HG03378 (cell line): ENCODE data around the gene CKMT2.
"Not testable (repeated sequence)": the region's sequence is repeated elsewhere in the genome, so short reads cannot be mapped to it uniquely, and the experiment has no call there.

Experiments used
- ATAC-seq: cut with Tn5 transposase; IDR thresholded peaks from one replicate; pipeline ENCODE4 v1.9.1; 2021; ENCODE audit warnings: mild to moderate bottlenecking, moderate library complexity; ENCODE audit not compliant: unreplicated experiment

Gene CKMT2

GRCh38 chr5:81249240-81249639 is 16.1 kb downstream of the CKMT2 start:
- ATAC-seq, result no peak

- no peak for ATAC-seq
Observed at GRCh38 chr5:81250004-81250403, 16.9 kb downstream of the CKMT2 start.

GRCh38 chr5:81251922-81252321 is 18.8 kb downstream of the CKMT2 start:
- no peak for ATAC-seq

GRCh38 chr5:81252904-81253303 is 19.8 kb downstream of the CKMT2 start:
- ATAC-seq, result no peak

- no peak for ATAC-seq
Observed at GRCh38 chr5:81253875-81254274, 20.8 kb downstream of the CKMT2 start.

- no peak for ATAC-seq
Observed at GRCh38 chr5:81254886-81255559, 21.9 kb downstream of the CKMT2 start.

GRCh38 chr5:81256766-81257165 is 23.6 kb downstream of the CKMT2 start:
- ATAC-seq, result no peak

- not testable (repeated sequence) for ATAC-seq
Observed at GRCh38 chr5:81262796-81263195, 29.7 kb downstream of the CKMT2 start.

- no peak for ATAC-seq
Observed at GRCh38 chr5:81265101-81265500, 32.0 kb downstream of the CKMT2 start.

GRCh38 chr5:81268521-81269196 is 35.5 kb downstream of the CKMT2 start:
- no peak for ATAC-seq

GRCh38 chr5:81269751-81270393 is 36.8 kb downstream of the CKMT2 start:
- ATAC-seq, result no peak

- not testable (repeated sequence) for ATAC-seq
Observed at GRCh38 chr5:81270394-81271027, 37.4 kb downstream of the CKMT2 start.

- ATAC-seq, result no peak
Observed at GRCh38 chr5:81283976-81284375, 50.9 kb downstream of the CKMT2 start.

GRCh38 chr5:81286059-81286617 is 53.0 kb downstream of the CKMT2 start:
- no peak for ATAC-seq

- peak; percentile 31 for ATAC-seq
Observed at GRCh38 chr5:81288021-81288433, 54.9 kb downstream of the CKMT2 start.

GRCh38 chr5:81290146-81290545 is 57.0 kb downstream of the CKMT2 start:
- ATAC-seq, result no peak

GRCh38 chr5:81292130-81292529 is 59.0 kb downstream of the CKMT2 start:
- ATAC-seq, result no peak

- not testable (repeated sequence) for ATAC-seq
Observed at GRCh38 chr5:81294021-81294420, 60.9 kb downstream of the CKMT2 start.

- ATAC-seq, result no peak
Observed at GRCh38 chr5:81297531-81297930, 64.4 kb downstream of the CKMT2 start.

- ATAC-seq, result no peak
Observed at GRCh38 chr5:81300921-81301270, 67.8 kb downstream of the CKMT2 start.

- ATAC-seq, result peak; percentile 92
Observed at GRCh38 chr5:81301271-81302015, 68.3 kb downstream of the CKMT2 start, which contains the start of gene ZCCHC9. TSS of gene ZCCHC9 (plus strand) at chr5:81301587. CDS start at chr5:81304758, 3,171 bp downstream.
